GM21529 (cell line): Measurements from ENCODE around the gene HAUS7.

Experiments used
- ATAC-seq: cut with Tn5 transposase; IDR thresholded peaks from one replicate; pipeline ENCODE4 v1.9.1; 2021; ENCODE audit not compliant: unreplicated experiment

Gene HAUS7

GRCh38 chrX:153457136-153457825 lies 13.1 kb downstream of the HAUS7 start:
- no peak for ATAC-seq

DNA sequence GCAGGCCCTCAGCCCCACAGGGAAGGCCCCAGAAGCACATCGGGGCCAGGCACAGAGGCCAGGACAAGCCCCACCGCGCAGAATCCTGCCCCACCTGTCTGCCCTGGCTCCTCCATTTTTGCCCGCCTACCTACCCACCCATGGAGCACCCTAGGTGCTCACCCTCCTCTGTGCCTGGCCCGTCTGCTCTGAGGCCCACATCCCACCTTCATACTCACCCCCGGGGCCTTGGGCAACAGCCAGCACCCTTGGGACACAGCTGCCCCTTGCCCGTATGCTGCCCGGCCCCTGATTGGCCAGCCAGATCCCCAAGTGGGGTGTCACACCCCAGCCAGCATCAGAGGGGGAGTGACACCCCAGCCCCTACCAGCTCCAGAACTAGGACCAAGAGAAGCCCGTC lies 13.7 kb downstream of the HAUS7 start:
- no peak for ATAC-seq

- no peak for ATAC-seq
Measured at GRCh38 chrX:153456161-153456560, 14.2 kb downstream of the HAUS7 start.

- no peak for ATAC-seq
Measured at GRCh38 chrX:153455571-153455970, 14.8 kb downstream of the HAUS7 start.

DNA sequence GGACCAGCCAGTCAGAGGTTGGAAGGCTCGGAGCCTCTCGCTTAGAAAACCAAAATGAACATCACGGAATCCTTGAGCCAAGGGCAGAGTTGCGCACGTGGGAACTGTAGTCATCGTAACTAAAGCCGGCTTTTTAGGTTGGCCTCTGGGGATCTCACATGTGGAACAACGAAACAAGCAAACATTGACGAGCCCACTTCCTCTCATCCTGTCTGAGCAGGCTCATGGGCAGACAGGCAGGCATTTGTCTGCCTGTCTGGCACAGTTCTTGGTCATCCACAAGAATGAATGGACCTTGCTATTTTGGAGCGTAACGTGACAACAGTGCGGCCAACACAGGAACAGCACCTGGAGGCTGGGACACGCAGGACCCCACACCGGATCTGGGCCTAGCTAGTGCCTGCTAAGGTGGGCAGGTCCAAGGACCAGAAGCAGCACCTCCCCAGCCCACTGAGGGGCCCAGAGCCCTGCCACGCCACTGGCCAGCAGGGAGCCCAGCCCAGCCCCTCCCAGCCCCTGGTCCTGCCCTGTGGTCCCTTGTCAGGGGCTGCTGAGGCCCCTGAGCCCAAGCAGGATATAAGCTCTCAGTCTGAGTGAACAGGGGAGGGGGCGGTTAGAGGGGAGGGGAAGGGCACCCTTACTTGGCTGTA lies 15.3 kb downstream of the HAUS7 start:
- ATAC-seq = no peak

GRCh38 chrX:153450949-153451277 lies 19.5 kb downstream of the HAUS7 start:
- no peak for ATAC-seq

DNA sequence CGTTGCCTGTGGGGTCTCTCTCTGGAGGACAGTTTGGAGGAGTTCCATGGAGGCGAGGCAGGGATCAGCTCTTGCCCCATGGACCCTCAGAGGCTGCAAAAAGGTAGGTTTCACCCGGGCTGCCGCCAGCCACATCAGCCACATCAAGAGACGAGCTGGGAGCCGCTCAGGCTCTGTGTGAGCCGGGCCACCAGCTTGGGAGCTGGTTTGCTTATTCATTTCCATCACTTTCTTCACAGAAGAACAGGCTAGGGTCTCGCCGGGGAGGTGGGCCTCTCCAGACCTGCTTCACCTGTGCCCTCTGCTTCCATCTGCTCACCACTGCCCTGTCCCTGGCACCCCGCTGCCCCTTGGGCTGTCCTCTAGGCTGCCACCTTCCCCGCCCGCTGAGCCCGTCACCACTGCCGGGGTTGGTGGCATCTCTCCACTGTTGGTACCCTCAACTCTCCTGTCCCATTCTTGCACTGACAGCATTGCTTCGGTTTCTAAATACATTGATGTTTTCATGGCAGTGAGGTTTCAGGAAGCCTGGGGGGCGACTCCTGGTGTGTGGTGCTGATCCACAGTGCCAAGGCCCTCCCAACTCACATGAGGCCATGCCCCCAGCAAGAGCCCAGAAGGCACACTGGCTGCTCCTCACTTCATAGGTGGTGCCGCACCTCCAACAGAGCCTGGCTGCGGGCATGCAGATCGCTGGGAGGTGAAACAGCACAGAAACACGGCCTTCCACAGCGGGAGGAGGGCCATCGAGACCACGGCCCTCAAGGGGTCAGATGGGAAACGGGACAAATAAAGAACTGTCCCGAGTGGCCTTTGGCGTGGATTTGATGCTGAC lies 20.0 kb downstream of the HAUS7 start:
- ATAC-seq = no peak

DNA sequence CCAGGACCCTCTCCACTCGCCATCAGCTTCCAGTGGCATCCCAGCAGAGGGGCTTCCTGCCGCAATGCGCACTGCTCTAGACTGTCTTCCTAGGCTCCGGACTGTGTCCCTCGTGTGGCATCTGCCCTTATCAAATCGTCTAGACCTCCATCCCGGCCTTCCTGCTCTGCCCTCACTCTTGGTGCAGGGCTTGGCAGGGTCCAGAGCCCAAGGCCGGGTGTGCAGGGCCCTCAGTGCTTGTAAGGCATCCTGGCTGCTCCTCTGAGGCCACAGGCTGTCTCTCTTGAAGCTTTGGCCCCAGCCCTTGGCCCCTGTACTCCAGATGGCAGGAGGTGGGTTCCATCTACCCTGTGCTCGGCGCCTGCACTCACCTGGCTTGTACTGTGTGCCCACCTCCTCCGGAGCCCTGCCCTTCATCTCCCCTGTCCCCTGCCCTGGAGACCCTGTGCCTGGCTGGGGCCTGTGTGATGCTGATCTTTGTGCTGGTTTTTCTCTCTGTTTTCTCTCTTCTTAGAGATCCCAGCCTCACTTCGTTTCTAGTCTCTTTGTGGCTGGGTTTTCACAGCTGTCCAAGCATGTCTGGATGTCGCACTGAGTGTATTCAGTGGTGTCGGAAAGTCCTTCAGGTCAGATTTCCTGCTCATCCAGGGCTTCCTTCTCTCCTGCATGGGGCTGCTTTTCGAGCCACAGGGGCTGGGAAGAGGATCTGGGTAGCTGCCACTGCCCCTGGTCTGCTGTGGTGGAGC lies 20.8 kb downstream of the HAUS7 start:
- no peak for ATAC-seq

- no peak for ATAC-seq
Measured at GRCh38 chrX:153448556-153449367, 21.6 kb downstream of the HAUS7 start.

DNA sequence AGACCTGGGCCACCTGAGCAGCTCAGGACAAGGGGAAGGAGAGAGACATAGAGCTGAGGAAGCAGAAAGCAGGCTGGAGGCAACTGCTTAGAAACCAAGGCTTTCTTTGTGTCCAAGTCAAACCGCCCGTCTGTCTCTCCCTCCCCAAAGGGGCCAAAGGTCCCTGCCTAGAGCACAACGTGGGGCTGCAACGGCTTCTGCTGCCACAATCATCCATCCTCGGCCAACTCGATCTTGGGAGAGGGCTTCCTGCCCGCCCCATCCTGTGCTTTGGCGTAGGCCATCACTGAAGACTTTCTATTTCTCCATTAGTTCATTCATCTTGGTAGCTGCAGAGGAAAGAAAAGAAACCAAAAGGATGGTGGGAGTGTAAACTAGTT lies 22.8 kb downstream of the HAUS7 start:
- ATAC-seq = no peak

- ATAC-seq = no peak
Measured at GRCh38 chrX:153446950-153447580, 23.3 kb downstream of the HAUS7 start.

- ATAC-seq = no peak
Measured at GRCh38 chrX:153446636-153446936, 23.8 kb downstream of the HAUS7 start.

GRCh38 chrX:153445856-153446635 lies 24.3 kb downstream of the HAUS7 start, which contains the start of gene TREX2:
Gene TREX2, minus strand, starts transcription at chrX:153446056. Its CDS starts 626 bp downstream, at chrX:153445430.
- no peak for ATAC-seq

DNA sequence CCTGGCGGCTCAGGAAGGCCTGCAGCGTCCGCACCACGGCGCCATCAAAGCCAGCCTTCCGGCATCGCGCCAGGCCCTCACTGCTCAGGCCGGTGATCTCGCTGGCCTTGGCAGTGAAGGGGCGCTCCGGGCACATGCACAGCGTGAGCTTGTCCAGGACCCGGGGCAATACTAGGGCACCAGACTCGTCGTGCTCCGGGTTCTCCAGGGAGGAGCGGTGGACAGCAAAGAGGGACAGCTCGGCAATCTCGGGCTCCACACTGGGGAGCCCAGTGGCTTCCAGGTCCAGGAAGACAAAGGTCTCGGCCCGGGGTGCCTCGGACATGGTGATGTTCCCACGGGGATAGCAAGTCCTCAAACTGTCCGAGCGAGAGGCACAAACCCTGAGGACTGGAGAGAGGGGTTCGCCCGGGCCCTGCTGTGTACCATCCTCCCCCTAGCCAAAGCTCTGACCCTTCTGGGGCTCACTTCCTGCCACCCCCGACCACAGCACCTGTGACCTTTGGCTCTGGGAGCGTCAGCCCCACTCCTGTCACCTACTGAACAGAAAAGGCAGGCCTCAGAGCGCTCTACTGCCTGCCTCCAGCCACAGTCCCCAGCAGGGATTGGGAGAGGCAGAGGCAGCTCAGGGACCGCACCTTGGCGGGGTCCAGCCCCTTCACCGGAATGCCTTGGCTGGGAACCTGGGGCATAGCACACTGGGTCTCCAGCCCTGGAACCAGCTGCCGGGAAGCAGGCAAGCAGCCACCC lies 25.1 kb downstream of the HAUS7 start:
- no peak for ATAC-seq

GRCh38 chrX:153444333-153445011 lies 25.9 kb downstream of the HAUS7 start:
- no peak for ATAC-seq

DNA sequence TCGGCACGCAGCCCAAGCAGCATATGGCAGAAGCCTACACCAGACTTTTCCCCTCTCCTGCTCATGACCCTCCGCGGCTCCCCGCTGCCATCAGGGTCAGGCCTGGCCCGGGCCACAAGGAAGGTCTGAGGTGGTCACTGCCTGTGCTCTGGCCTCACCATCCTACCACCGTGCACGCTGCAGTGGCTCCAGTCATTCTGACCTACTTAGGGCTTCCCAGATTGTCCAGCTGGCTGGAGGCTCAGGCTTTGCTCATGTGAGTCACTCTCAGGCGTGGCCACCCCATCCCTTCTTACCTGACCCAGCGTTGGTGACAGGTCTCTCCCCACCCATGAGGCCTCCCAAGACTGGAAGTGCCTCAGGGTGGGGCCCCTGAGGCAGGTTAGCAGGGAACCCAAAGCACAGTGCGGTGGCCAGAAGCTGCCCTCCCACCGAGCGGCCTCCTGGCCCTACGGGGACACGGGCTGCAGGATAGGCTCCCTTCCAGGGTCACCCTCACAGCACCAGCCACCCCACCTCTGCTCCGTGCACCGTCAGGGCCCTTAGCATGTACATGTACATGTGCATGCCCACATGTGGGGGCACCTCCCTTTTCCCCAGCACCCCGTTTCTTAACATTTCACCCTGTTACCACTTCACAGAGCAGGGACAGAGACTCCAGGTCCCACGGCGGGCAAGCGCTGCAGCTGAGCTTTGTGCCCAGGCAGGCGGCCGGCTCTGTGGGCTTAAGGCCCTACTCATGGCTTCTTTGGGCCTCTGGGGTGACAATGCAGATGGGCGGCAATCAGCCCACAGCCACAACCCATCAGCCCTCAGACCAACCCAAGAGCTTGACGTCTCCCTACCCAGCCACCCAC lies 26.7 kb downstream of the HAUS7 start:
- no peak for ATAC-seq

DNA sequence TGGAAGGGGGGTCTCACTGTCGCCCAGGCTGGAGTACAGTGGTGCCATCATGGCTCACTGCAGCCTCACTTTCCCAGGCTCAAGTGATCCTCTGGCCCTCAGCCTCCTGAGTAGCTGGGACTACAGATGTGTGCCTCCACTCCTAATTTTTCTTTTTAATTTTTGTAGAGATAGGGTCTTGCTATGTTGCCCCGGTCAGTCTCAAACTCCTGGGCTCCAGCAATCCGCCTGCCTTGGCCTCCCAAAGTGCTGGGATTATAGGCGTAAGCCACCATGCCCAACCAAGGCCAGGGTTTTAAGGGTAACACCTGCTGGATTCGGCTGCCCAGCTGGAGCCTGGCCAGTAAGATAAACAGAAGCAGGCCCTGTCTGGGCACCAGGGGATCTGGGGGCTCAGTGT lies 27.9 kb downstream of the HAUS7 start:
- no peak for ATAC-seq
